ENCODE measurements around the gene CASQ2.
"Not testable (repeated sequence)": the region's sequence is repeated elsewhere in the genome, so short reads cannot be mapped to it uniquely, and the experiment has no call there.

The CASQ2 gene

GRCh38 chr1:115780655-115781054, 12.1 kb upstream of the CASQ2 start:
- DNase-seq (ENCODE audit: low spot score) = not testable (repeated sequence)

GRCh38 chr1:115779075-115779474, 10.6 kb upstream of the CASQ2 start:
- not testable (repeated sequence) for DNase-seq (ENCODE audit: low spot score)

GRCh38 chr1:115771847-115772457, 3.4 kb upstream of the CASQ2 start:
- peak; percentile 73 for DNase-seq (ENCODE audit: low spot score)

- no peak for DNase-seq (ENCODE audit: low spot score)
Observed at GRCh38 chr1:115771094-115771846, 2.8 kb upstream of the CASQ2 start.

- no peak for DNase-seq (ENCODE audit: low spot score)
Observed at GRCh38 chr1:115767403-115767802, 1.1 kb downstream of the CASQ2 start.

GRCh38 chr1:115765091-115765490, 3.4 kb downstream of the CASQ2 start:
- no peak for DNase-seq (ENCODE audit: low spot score)

GRCh38 chr1:115764541-115764940, 4.0 kb downstream of the CASQ2 start:
- DNase-seq (ENCODE audit: low spot score) = no peak

- no peak for DNase-seq (ENCODE audit: low spot score)
Observed at GRCh38 chr1:115762779-115763178, 5.7 kb downstream of the CASQ2 start.

- DNase-seq (ENCODE audit: low spot score) = no peak
Observed at GRCh38 chr1:115761601-115762302, 6.8 kb downstream of the CASQ2 start.

- DNase-seq (ENCODE audit: low spot score) = no peak
Observed at GRCh38 chr1:115757856-115758255, 10.7 kb downstream of the CASQ2 start.

GRCh38 chr1:115757326-115757725, 11.2 kb downstream of the CASQ2 start:
- no peak for DNase-seq (ENCODE audit: low spot score)

- no peak for DNase-seq (ENCODE audit: low spot score)
Observed at GRCh38 chr1:115755456-115756370, 12.8 kb downstream of the CASQ2 start.

- DNase-seq (ENCODE audit: low spot score) = no peak
Observed at GRCh38 chr1:115753830-115754229, 14.7 kb downstream of the CASQ2 start.

- no peak for DNase-seq (ENCODE audit: low spot score)
Observed at GRCh38 chr1:115753361-115753760, 15.2 kb downstream of the CASQ2 start.

- no peak for DNase-seq (ENCODE audit: low spot score)
Observed at GRCh38 chr1:115748401-115749150, 19.9 kb downstream of the CASQ2 start.

- no peak for DNase-seq (ENCODE audit: low spot score)
Observed at GRCh38 chr1:115746021-115746690, 22.4 kb downstream of the CASQ2 start.

- no peak for DNase-seq (ENCODE audit: low spot score)
Observed at GRCh38 chr1:115744646-115745275, 23.8 kb downstream of the CASQ2 start.

GRCh38 chr1:115740811-115741210, 27.7 kb downstream of the CASQ2 start:
- no peak for DNase-seq (ENCODE audit: low spot score)

- no peak for DNase-seq (ENCODE audit: low spot score)
Observed at GRCh38 chr1:115732316-115732715, 36.2 kb downstream of the CASQ2 start.

GRCh38 chr1:115729756-115730155, 38.8 kb downstream of the CASQ2 start:
- DNase-seq (ENCODE audit: low spot score) = no peak

All from ecto neural progenitor cell (in vitro differentiated cells).